ENCODE data around the gene NT5DC3.
"Not testable (repeated sequence)": the region's sequence is repeated elsewhere in the genome, so short reads cannot be mapped to it uniquely, and the experiment has no call there.

The NT5DC3 gene

GRCh38 chr12:103832048-103832997, 8.7 kb downstream of the NT5DC3 start:
- no peak for DNase-seq (ENCODE audit: low spot score)

- no peak for DNase-seq (ENCODE audit: low spot score)
Measured at GRCh38 chr12:103830730-103831320, 10.2 kb downstream of the NT5DC3 start.

DNA sequence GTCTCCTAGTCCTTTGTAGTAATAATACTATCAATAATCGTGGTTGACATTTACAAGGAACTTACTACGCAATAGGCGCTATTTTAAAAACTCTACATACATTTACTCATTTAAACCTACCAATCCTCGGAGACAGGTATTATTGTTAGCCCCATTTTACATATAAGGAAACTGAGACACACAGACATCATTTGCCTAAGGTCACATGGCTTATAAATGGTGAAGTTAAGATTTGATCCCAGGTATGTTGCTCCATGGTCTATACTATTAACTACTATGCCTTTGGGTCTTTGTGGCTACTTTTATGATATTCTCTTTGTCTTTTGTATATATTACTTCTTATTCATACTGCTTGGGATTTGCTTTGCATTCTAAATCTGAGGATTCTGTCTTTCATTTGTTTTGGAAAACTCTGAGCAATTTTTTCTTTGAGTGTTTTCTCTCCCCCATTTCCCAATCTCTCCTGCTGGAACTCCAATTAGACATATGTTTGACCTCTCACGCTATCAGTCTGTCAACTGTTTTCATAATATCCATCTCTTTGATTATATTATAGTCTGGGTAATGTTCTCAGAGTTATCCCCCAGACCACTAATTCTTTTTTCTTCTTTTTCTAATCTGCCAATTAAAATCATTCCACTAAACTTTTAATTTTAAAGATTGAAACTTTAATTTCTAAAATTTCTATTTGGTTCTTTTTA, 10.9 kb downstream of the NT5DC3 start:
- DNase-seq (ENCODE audit: low spot score) = no peak

DNA sequence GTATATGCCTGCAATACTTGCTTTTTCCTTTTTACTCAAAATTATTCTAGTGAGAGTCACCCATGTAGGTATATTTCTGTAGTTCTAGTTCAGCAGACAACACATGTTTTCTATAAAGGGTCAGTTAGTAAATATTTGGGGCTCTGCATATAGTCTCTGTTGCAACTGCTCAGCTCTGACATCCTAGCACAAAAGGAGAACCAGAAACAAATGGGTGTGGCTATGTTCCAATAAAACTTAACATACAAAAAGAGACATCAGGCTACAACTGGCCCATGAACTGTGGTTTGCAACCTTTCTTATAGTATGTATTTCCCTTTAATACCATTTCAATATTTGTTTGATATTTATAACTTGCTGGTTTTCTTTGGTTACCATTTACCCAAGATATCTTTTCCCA, 11.9 kb downstream of the NT5DC3 start:
- DNase-seq (ENCODE audit: low spot score) = no peak

DNA sequence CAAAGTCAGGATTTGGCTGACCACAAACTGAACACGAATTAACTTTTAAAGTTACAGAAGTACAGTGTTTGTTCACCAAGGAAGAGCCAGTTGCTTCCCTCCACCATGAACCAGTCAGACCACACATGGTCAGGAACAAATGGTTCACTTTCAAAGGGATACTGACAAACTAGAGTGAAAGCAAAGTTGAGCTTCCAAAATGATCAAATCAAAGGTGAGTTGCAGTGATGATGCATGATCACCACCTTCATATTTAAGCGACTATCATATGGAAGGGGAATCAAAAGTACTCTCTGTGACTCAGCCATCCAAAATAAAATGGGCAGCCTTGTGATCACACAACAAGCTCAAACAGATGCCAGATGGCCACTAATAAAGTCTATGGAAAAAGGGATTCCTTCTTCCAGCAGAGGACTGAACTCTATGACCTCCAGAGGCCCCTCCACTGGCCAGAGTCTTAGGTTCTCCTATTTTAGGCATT, 13.1 kb downstream of the NT5DC3 start:
- DNase-seq (ENCODE audit: low spot score) = no peak

GRCh38 chr12:103824845-103825244, 16.2 kb downstream of the NT5DC3 start:
- DNase-seq (ENCODE audit: low spot score) = no peak

- no peak for DNase-seq (ENCODE audit: low spot score)
Measured at GRCh38 chr12:103824290-103824689, 16.7 kb downstream of the NT5DC3 start.

DNA sequence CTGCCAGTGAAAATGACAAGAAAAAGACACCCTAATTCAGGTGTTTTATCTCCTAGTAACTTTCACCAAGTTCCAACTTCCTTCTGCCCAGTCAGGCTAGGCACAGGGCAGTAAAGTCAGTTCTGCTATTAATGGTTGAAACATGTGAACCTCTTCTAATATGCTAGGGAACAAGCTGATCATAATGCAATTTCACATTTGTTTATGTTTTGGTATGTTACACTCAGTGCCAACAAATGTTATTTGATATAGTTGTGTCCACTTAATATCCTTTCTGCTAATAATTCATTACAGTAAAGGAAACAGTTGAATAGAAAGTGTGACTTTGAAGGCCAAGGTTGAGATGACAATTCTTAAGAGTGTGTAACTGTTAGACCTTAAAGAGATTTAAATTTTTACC, 17.2 kb downstream of the NT5DC3 start:
- no peak for DNase-seq (ENCODE audit: low spot score)

DNA sequence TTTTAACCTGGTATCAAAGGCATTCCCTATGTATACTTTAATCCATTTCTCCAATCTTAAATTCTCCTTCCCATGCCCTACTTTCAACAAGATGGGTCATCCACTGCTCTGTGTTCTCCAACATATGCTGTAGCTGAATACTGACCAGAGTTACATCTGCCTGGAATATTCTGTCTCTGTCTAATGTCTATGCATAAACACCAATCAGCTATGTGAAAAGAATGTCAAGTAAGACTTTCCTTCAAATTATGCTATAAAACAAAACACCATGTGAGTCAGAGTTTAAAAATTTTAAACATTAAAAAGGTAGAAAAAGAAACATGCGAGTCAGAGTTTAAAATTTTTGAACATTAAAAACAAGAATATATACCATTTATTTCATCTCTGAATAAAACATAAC, 19.3 kb downstream of the NT5DC3 start:
- no peak for DNase-seq (ENCODE audit: low spot score)

- DNase-seq (ENCODE audit: low spot score) = no peak
Measured at GRCh38 chr12:103820881-103821489, 20.0 kb downstream of the NT5DC3 start.

DNA sequence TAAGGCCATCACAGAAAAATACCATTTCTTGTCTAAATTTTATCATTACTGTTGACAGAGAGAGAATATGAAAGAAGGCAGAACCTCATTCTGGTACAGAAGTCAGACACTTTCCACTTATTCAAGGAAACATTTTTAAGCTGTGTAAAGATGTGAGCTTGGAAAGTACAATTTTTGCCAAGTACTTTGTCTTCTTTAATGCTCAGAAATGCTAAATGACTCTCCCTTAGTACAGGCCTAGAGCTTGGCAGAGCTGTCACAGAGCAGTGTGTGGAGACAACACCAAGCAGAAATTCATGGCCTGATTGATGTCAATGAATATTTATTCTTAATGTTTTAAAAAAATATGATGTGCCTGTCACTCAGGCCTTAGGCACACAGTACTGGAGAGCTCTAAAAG, 20.7 kb downstream of the NT5DC3 start:
- no peak for DNase-seq (ENCODE audit: low spot score)

DNA sequence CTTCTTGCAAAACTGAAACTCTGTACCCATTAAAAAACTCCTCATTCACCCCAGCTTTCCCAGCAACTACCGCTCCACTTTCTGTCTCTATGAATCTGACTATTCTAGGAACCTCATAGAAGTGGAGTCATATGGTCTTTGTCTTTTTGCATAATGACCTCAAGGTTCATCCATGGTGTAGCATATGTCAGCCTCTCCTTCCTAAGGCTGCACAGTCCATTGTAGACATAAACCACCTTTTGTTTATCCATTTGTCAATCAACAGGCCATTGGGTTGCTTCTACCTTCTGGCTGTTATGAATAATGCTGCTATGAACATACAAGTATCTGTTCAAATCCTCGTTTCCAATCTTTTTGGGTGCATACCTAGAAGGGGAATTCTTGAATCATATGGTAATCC, 21.1 kb downstream of the NT5DC3 start:
- no peak for DNase-seq (ENCODE audit: low spot score)

DNA sequence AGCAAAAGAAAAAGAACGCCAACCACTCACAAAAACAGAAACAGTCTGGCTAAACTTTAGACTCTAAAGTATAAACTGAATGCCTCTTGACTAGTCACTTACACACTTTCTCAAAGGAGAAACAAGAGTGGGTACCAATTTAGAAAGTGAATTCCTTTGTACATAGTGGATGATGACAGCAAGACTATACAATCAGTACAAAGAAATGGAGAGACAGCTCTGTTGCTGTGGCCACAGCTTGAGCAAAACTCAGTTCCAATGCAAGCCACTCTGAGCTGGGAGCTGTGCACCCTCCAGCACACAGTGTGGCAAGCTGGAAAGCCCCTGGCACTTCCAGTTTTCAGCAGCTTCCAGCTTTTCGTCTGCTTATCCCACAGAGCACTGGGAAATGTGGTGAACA, 21.7 kb downstream of the NT5DC3 start:
- no peak for DNase-seq (ENCODE audit: low spot score)

GRCh38 chr12:103817791-103818190, 23.2 kb downstream of the NT5DC3 start:
- no peak for DNase-seq (ENCODE audit: low spot score)

DNA sequence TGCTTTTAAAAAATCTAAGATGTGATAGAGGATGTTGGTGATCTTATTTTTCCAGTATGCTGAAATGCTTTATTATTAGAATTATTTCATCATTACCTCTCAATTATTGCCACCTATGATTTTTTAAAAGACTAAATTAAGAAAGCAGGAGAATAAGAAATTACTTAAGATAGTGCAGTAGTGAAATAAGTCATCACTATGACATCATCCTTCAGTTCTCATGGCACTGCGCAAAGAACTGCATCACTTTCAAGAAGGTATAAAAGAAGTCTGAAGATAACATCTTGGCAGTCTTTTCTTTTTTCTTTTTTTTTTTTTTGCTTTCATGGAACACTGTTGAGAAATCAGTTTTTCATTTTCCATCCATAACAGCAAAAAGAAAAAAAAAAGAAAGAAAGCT, 24.4 kb downstream of the NT5DC3 start:
- DNase-seq (ENCODE audit: low spot score) = no peak

DNA sequence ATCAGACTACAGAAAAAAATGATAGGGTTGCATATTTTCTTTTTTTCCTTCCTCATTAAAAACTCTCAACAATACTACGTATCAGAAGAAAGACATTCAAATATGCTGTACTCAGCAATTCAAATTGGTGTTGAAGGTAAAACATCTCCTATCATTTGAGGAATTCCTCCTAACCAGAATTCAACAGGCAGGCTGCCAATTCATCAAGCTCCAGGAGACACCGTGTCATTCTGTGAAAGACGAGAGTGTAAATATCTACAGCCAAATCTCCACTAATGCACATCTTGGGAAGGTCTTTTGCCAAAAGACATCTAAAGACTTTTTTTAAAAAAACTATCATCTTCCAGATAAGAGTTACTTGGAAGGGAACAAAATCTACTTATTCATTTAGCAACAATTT, 26.6 kb downstream of the NT5DC3 start:
- DNase-seq (ENCODE audit: low spot score) = no peak

- DNase-seq (ENCODE audit: low spot score) = no peak
Measured at GRCh38 chr12:103813949-103814348, 27.1 kb downstream of the NT5DC3 start.

GRCh38 chr12:103813426-103813825, 27.6 kb downstream of the NT5DC3 start:
- DNase-seq (ENCODE audit: low spot score) = no peak

- no peak for DNase-seq (ENCODE audit: low spot score)
Measured at GRCh38 chr12:103812789-103813188, 28.2 kb downstream of the NT5DC3 start.

DNA sequence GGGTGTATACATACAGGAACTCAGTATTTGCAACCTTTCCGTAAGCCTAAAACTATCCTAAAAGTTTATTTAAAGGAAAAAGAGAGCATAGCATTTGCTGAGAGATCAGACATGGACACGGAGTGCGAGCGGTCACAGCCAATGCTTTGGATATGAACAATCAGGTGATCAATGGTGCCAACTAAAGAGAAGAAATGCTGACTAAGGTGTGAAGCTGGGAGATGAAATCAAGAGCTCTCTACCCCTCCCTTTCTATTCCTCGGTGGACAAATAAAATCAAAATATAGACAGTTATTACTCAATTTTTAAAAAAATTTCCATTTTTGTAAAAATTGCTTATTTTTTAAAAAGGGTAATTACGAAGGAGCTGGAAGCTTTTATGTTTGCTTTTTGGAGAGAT, 29.2 kb downstream of the NT5DC3 start:
- no peak for DNase-seq (ENCODE audit: low spot score)

- DNase-seq (ENCODE audit: low spot score) = no peak
Measured at GRCh38 chr12:103810111-103810510, 30.9 kb downstream of the NT5DC3 start.

DNA sequence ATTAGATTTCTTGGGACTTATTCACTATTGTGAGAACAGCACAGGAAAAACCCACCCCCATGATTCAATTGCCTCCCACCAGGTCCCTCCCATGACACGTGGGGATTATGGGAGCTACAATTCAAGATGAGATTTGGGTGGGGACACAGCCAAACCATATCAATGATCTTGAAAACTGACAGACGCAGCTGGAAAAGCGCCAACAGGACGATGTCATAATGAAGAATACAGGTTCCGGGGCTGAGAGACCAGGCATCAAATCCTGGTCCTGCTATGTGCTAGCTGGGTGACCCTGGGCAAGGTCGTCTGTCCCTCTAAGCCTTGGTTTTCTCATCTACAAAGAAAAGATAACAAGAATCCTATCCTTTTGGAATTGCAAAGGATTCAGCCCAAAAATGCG, 31.4 kb downstream of the NT5DC3 start:
- DNase-seq (ENCODE audit: low spot score) = not testable (repeated sequence)

All from hepatic stellate cell (primary cell).